OCI-LY7 (cell line): ENCODE measurements around the gene GJC1.

Experiments used
- CTCF ChIP-seq: fragments of 200-600 bp; sonication (generic); conservative IDR thresholded peaks from 2 replicates; pipeline ENCODE4 v1.5.1; 2014; ENCODE audit warnings: mild to moderate bottlenecking, antibody characterized with exemption, low read length, moderate library complexity, mixed read lengths
- EZH2phosphoT487 ChIP-seq: fragments of 200-600 bp; sonication (generic); IDR thresholded peaks from 2 replicates; pipeline ENCODE4 v1.6.1; 2018; ENCODE audit warnings: low read depth, borderline replicate concordance, mild to moderate bottlenecking, mixed run types, antibody characterized with exemption, low read length, moderate library complexity, mixed read lengths

GRCh38 chr17:44879376-44879775 lies 49.3 kb upstream of the GJC1 start:
- no peak for TF ChIP-seq CTCF
- no peak for TF ChIP-seq EZH2phosphoT487
